ENCODE measurements around the gene NNMT.

DNA sequence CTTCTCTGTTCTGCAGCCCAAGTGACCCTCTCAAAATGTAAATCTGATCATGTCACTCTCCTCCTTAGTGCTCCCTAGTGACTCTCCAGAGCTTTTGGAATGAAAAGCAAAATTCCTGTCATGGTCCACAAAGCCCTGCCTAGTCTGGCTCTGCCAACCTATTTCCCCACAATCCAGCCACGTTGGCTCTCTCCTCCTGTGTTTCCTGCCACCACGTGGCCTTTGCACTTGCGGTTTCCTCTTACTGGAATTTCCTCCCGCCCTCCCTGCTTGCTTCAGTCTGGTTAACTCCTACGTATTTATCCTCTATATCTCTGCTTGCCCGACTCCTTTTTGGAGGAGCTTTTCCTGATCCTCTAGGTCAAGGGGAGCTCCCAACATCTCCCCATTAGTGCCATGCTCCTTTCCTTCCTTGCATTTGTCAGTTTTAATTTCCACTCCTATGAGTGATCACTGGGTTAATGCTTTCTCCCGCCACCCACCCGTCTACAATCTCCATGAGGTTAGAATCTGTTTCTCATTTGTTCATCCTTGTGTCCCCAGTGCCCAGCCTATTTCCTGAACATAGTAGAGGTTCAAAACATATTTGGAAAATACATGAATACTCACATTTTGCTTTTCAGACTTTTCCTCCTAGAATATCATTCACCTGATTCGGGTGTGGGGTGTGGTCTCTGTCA lies 11.5 kb downstream of the NNMT start:
- TF ChIP-seq POLR2A (IDR thresholded peaks at IDR 0.05) (peak in 1 of 4 donors; percentile 32), CTCF (IDR thresholded peaks at IDR 0.05) (no peak), EP300 (IDR thresholded peaks at IDR 0.05) (peak; percentile 69 to 95 (median 93)), POLR2AphosphoS5 (IDR thresholded peaks at IDR 0.05) (peak; percentile 85 to 94)
